ENCODE results near the gene PCDHGA10. TPM values are rescaled to one million over a fixed set of nuclear protein-coding genes. Genes with fewer than 3 reads are reported as not detected.
"Not testable (repeated sequence)": the region's sequence is repeated elsewhere in the genome, so short reads cannot be mapped to it uniquely, and the experiment has no call there.

Gene PCDHGA10
- polyA plus RNA-seq, 1 of the 3 experiments (the other 2 are of a cell fraction): 2.0 TPM

DNA sequence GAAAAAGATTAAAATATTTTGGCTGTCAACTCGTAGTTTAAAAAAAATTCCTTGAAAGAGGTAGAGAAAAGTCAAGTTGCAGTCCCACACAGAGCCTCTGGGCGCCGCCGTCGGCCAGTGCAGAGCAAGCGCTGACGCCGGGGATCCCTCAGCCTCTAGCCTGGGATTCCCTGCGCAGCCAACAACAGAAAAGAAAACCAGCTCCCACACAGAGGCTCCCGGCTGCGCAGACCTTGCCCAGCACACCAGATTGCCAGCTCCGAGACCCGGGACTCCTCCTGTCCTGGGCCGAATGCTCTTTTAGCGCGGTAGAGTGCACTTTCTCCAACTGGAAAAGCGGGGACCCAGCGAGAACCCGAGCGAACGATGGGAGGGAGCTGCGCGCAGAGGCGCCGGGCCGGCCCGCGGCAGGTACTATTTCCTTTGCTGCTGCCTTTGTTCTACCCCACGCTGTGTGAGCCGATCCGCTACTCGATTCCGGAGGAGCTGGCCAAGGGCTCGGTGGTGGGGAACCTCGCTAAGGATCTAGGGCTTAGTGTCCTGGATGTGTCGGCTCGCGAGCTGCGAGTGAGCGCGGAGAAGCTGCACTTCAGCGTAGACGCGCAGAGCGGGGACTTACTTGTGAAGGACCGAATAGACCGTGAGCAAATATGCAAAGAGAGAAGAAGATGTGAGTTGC, 4.8 kb downstream of the PCDHGA10 start, which contains the start of gene PCDHGB7:
PCDHGB7 (plus strand) TSS at position 184 of the 679 bp plus-strand sequence; CDS start at position 367, 183 bp downstream.
- peak within 1 kb of the TSS; percentile 63 to 72 for H3K27ac ChIP-seq (ENCODE audit: low read depth in 2 of 2, low read length in 1 of 2)
- TF ChIP-seq, protein P1, sequence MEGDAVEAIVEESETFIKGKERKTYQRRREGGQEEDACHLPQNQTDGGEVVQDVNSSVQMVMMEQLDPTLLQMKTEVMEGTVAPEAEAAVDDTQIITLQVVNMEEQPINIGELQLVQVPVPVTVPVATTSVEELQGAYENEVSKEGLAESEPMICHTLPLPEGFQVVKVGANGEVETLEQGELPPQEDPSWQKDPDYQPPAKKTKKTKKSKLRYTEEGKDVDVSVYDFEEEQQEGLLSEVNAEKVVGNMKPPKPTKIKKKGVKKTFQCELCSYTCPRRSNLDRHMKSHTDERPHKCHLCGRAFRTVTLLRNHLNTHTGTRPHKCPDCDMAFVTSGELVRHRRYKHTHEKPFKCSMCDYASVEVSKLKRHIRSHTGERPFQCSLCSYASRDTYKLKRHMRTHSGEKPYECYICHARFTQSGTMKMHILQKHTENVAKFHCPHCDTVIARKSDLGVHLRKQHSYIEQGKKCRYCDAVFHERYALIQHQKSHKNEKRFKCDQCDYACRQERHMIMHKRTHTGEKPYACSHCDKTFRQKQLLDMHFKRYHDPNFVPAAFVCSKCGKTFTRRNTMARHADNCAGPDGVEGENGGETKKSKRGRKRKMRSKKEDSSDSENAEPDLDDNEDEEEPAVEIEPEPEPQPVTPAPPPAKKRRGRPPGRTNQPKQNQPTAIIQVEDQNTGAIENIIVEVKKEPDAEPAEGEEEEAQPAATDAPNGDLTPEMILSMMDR (IDR thresholded peaks at IDR 0.05): peak; percentile 69
- TF ChIP-seq SMC3 (IDR thresholded peaks at IDR 0.05; ENCODE audit: low read depth, low read length): peak; percentile 80
- peak; percentile 90 for TF ChIP-seq RAD21 (IDR thresholded peaks at IDR 0.05; ENCODE audit: low read length)
- TF ChIP-seq NRF1 (IDR thresholded peaks at IDR 0.05; ENCODE audit: low read depth, low read length): peak; percentile 44; the same call in 1 of the 2 replicates
- peak; percentile 21; the same call in 1 of the 2 replicates for TF ChIP-seq RXRA (IDR thresholded peaks at IDR 0.05; ENCODE audit: borderline replicate concordance, low read depth)
- H3K4me3 ChIP-seq (ENCODE audit: low read depth in 2 of 2, low read length in 1 of 2): peak within 1 kb of the TSS; percentile 56 to 63
- CTCF ChIA-PET: interaction anchor here (0.6 to 2.2 kb wide), 35 partner anchors 9 to 241 kb away, joined by 3 to 44 read pairs (median 4); partner anchors contain the start of genes PCDHB14, PCDHB8, PCDHGA3 and PCDHGA8
- H4K20me1 ChIP-seq (ENCODE audit: insufficient read depth); H3K27me3 ChIP-seq (ENCODE audit: insufficient read depth); H3K4me1 ChIP-seq (ENCODE audit: control insufficient read depth in 1 of 2, insufficient read depth in 2 of 2, low read depth in 1 of 2, low read length in 1 of 2); H3F3A ChIP-seq (replicated peaks; ENCODE audit: insufficient read depth); H3K9me3 ChIP-seq; H3K9me2 ChIP-seq: not testable (repeated sequence)
- H3K4me2 ChIP-seq: peak within 1 kb of the TSS; percentile 55
- peak within 1 kb of the TSS; percentile 63; the same call in 1 of the 2 replicates for H2AFZ ChIP-seq (ENCODE audit: low read depth)
- DNase-seq: peak; percentile 85
- peaks cover 18% of the 10 kb centered on the region; the same call in 1 of the 2 replicates for H3K79me2 ChIP-seq (ENCODE audit: insufficient read depth)
- 62% methylated on average over 35 of the region's 47 CpGs for WGBS (ENCODE audit: low lambda C conversion rate)
- POLR2A ChIA-PET: interaction anchor here (0.9 to 1.5 kb wide), 4 partner anchors 96 to 146 kb away, joined by 3 to 6 read pairs (median 4); no protein-coding TSS in a partner anchor
- peaks cover 3 to 30% of the 10 kb centered on the region in 2 experiments for H3K36me3 ChIP-seq (replicated peaks in 1 of 2; ENCODE audit: control insufficient read depth in 1 of 2, insufficient read depth in 2 of 2, low read length in 1 of 2)
- H3K9ac ChIP-seq: peak within 1 kb of the TSS; percentile 71

DNA sequence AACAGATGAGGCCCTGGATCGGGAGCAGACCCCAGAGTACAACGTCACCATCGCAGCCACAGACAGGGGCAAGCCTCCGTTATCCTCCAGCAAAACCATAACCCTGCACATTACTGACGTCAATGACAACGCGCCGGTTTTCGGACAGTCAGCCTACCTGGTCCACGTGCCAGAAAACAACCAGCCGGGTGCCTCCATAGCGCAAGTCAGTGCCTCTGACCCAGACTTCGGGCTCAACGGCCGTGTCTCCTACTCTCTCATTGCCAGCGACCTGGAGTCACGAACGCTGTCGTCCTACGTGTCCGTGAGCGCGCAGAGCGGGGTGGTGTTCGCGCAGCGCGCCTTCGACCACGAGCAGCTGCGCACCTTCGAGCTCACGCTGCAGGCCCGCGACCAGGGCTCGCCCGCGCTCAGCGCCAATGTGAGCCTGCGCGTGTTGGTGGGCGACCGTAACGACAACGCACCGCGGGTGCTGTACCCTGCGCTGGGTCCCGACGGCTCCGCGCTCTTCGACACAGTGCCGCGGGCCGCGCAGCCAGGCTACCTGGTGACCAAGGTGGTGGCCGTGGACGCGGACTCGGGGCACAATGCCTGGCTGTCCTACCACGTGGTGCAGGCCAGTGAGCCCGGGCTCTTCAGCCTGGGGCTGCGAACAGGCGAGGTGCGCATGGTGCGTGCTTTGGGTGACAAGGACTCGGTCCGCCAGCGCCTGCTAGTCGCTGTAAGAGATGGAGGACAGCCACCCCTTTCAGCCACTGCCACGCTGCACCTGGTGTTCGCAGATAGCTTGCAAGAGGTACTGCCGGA, 6.5 kb downstream of the PCDHGA10 start:
- TF ChIP-seq JUND (IDR thresholded peaks at IDR 0.05) (no peak), ELF1 (IDR thresholded peaks at IDR 0.05) (no peak)
- H3K4me1 ChIP-seq (ENCODE audit: control insufficient read depth in 1 of 2, insufficient read depth in 2 of 2, low read depth in 1 of 2, low read length in 1 of 2): no peaks in the 10 kb centered on the region; a peak in 1 of 4 replicates
- H3K4me3 ChIP-seq (ENCODE audit: low read depth in 2 of 2, low read length in 1 of 2): peak overlapping the region in 1 of 2 experiments; percentile 56; a peak in 1 of 4 replicates
- no peaks in the 10 kb centered on the region for H3K27me3 ChIP-seq (ENCODE audit: insufficient read depth)
- no peak overlapping the region for H3K9ac ChIP-seq
- H3F3A ChIP-seq (replicated peaks; ENCODE audit: insufficient read depth): peaks cover 4% of the 10 kb centered on the region
- H3K9me2 ChIP-seq: no peaks in the 10 kb centered on the region
- peaks cover 18% of the 10 kb centered on the region; the same call in 1 of the 2 replicates for H3K79me2 ChIP-seq (ENCODE audit: insufficient read depth)
- H3K9me3 ChIP-seq: 0 out of 2 replicates have a peak, but pooled peaks cover 7% of the 10 kb centered on the region
- DNase-seq: no peak
- 96% methylated on average over 48 of the region's 74 CpGs for WGBS (ENCODE audit: low lambda C conversion rate)
- no peaks in the 10 kb centered on the region for H4K20me1 ChIP-seq (ENCODE audit: insufficient read depth)
- peaks cover 3 to 41% of the 10 kb centered on the region in 2 experiments for H3K36me3 ChIP-seq (replicated peaks in 1 of 2; ENCODE audit: control insufficient read depth in 1 of 2, insufficient read depth in 2 of 2, low read length in 1 of 2)
- ChIA-PET POLR2A (no interaction called here), CTCF (interaction anchor here (1.3 to 1.7 kb wide), 2 partner anchors 141 to 145 kb away, joined by 3 to 5 read pairs; no protein-coding TSS in a partner anchor)
- no peak overlapping the region for H3K27ac ChIP-seq (ENCODE audit: low read depth in 2 of 2, low read length in 1 of 2)
- no peak overlapping the region for H2AFZ ChIP-seq (ENCODE audit: low read depth)
- H3K4me2 ChIP-seq: no peak overlapping the region

Data from SK-N-SH (cell line).